Kidney (tissue), 14 donors: Measurements from ENCODE around the gene MAP4K1. TPM values are rescaled to one million over a fixed set of nuclear protein-coding genes. Genes with fewer than 3 reads are reported as not detected.

Experiments used
- DNase-seq, 5 donors: peaks; one replicate each; pipeline ENCODE4 v3.0.0-alpha.2; 2013 to 2020
- FAIRE-seq: peaks from 2 replicates; lab custom pipeline; 2012; peaks lifted over from hg19 to GRCh38; lab: Jason Lieb, UNC
- H3K27ac ChIP-seq, 2 donors: one replicate each; pipeline ENCODE4 v1.7.0; 2013; ENCODE audit warnings: low read depth in 2 of 2, low read length in 2 of 2, inconsistent platforms in 1 of 2
- H3K27me3 ChIP-seq: one replicate; pipeline ENCODE4 v1.7.1; 2013; ENCODE audit warnings: low read length, inconsistent platforms; ENCODE audit not compliant: control insufficient read depth, insufficient read depth
- H3K36me3 ChIP-seq, 3 donors: one replicate each; pipeline versions ENCODE4 v1.7.0 to v1.7.1; 2013; ENCODE audit warnings: low read length in 3 of 3, control low read depth in 1 of 3, inconsistent platforms in 1 of 3; ENCODE audit not compliant: insufficient read depth in 3 of 3, control insufficient read depth in 2 of 3
- H3K4me1 ChIP-seq, 3 donors: one replicate each; pipeline versions ENCODE4 v1.7.0 to v1.7.1; 2013; ENCODE audit warnings: low read length in 3 of 3, inconsistent platforms in 1 of 3, low read depth in 1 of 3; ENCODE audit not compliant: control insufficient read depth in 2 of 3, insufficient read depth in 2 of 3
- H3K4me3 ChIP-seq, 3 donors: one replicate each; pipeline versions ENCODE4 v1.7.0 to v1.8.1; 2013; ENCODE audit warnings: low read length in 3 of 3, control low read depth in 1 of 3, inconsistent platforms in 1 of 3
- H3K9ac ChIP-seq, 3 donors: one replicate each; pipeline versions ENCODE4 v1.7.0 to v1.7.1; 2013; ENCODE audit warnings: low read length in 3 of 3, control low read depth in 1 of 3, inconsistent platforms in 1 of 3
- H3K9me3 ChIP-seq, 3 donors: one replicate each; pipeline versions ENCODE4 v1.7.0 to v1.7.1; 2013; ENCODE audit warnings: low read length in 3 of 3, control low read depth in 1 of 3, inconsistent platforms in 1 of 3; ENCODE audit not compliant: control insufficient read depth in 2 of 3, insufficient read depth in 1 of 3
- CTCF ChIP-seq: IDR thresholded peaks from 3 replicates; pipeline ENCODE4 v1.5.1; 2012; ENCODE audit warnings: mild to moderate bottlenecking, moderate library complexity, borderline replicate concordance; ENCODE audit not compliant: insufficient read depth; ENCODE audit errors: extremely low read depth
- intact Hi-C: fragments of 100-400 bp; cut with DNase I; formaldehyde crosslinking; loops from one replicate; pipeline ENCODE4 v1.11.1; 2022
- polyA plus RNA-seq: library from polyadenylated mRNA; stranded (reverse); fragments of 350-450 nt; fragmentation: Illumina TruSeq; extraction: RNeasy Lipid Tissue Mini Kit (QIAGEN cat#74804); gene quantifications from one replicate; pipeline ENCODE4 v1.2.3, GENCODE V29; 2014; ENCODE audit warnings: low read depth, low replicate concordance; ENCODE audit not compliant: insufficient read depth
- total RNA-seq: library from RNA; stranded (reverse); fragmentation: NEBNext Ultra II Directional; extraction: Animal tissue kit (Norgen Biotek cat#: 25700); gene quantifications from one replicate; pipeline ENCODE4 v1.2.1, GENCODE V29; 2021
- donor health status: control.
- donor health status: control.
- donor health status: control.
- donor health status: control.
- donor health status: control.
- donor health status: DM: yes; HTN: yes; CAD: no.
- donor health status: Normal renal cell carcinoma (clear cell type).

MAP4K1 gene
- total and polyA plus RNA-seq, 2 donors from 2014 or later = 3.9 to 17.7 TPM

GRCh38 chr19:38655148-38655824, 37.5 kb upstream of the MAP4K1 start:
- H3K4me1 ChIP-seq = peaks cover 22 to 69% (median 66%) of the 10 kb centered on the region in 3 donors
- intact Hi-C loops = no loop called here
- peak overlapping the region in 1 of 3 donors; percentile 14 for H3K9ac ChIP-seq
- H3K27ac ChIP-seq = peak overlapping the region; percentile 96 to 99
- FAIRE-seq (no peak), DNase-seq (no peak)
- H3K36me3 ChIP-seq = peaks cover 0 to 5% (median 3%) of the 10 kb centered on the region in 3 donors
- no peak overlapping the region for H3K4me3 ChIP-seq
- H3K27me3 ChIP-seq = no peaks in the 10 kb centered on the region
- no peaks in the 10 kb centered on the region for H3K9me3 ChIP-seq
- TF ChIP-seq CTCF = no peak

- peak overlapping the region; percentile 96 to 99 for H3K27ac ChIP-seq
- FAIRE-seq (no peak), DNase-seq (peak in 2 of 5 donors; percentile 63 to 86)
- H3K27me3 ChIP-seq = no peaks in the 10 kb centered on the region
- H3K9me3 ChIP-seq = no peaks in the 10 kb centered on the region
- peak overlapping the region in 1 of 3 donors; percentile 14 for H3K9ac ChIP-seq
- H3K4me3 ChIP-seq = peak overlapping the region in 1 of 3 donors; percentile 17
- peaks cover 22 to 69% (median 64%) of the 10 kb centered on the region in 3 donors for H3K4me1 ChIP-seq
- H3K36me3 ChIP-seq = peaks cover 0 to 5% (median 3%) of the 10 kb centered on the region in 3 donors
- intact Hi-C loops = no loop called here
- TF ChIP-seq CTCF = no peak
Observed at GRCh38 chr19:38654628-38655055, 36.9 kb upstream of the MAP4K1 start.

- no peak for TF ChIP-seq CTCF
- DNase-seq (peak in 2 of 5 donors; percentile 24 to 59), FAIRE-seq (no peak)
- peaks cover 0 to 6% (median 3%) of the 10 kb centered on the region in 3 donors for H3K36me3 ChIP-seq
- peaks cover 19 to 64% (median 50%) of the 10 kb centered on the region in 3 donors for H3K4me1 ChIP-seq
- H3K9ac ChIP-seq = peak overlapping the region; percentile 7 to 15 (median 9)
- peak overlapping the region; percentile 96 to 99 for H3K27ac ChIP-seq
- peak overlapping the region in 2 of 3 donors; percentile 11 to 49 for H3K4me3 ChIP-seq
- no peaks in the 10 kb centered on the region for H3K27me3 ChIP-seq
- intact Hi-C loops = no loop called here
- H3K9me3 ChIP-seq = no peaks in the 10 kb centered on the region
Observed at GRCh38 chr19:38653028-38653571, 35.3 kb upstream of the MAP4K1 start.
